ENCODE results near the gene MAD2L2.

DNA sequence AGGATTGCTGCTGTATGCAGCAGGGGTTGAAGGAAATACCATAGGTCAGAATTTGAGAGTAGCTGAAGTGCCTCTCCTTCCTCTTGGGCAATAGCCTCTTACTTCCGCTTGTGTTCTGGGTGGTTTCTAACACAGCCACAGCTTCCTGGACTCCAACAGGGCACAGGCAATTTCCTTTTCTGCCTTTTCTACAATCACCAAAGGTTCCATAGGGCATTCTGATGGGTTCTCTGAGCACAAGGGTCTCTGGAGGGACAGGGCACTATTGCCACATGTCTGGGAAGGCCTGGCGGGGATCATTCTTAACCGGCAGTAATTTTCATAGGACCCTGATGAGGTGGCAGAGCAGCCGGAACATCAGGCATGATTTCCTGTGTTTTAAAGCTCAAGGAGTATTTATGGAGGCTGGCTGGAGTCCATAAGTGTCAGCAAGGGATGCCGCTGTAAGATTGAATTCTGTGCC, 49.5 kb upstream of the MAD2L2 start:
- no peak for TF ChIP-seq EZH2 (IDR thresholded peaks at IDR 0.05; ENCODE audit: borderline replicate concordance, low read length)
- TF ChIP-seq, protein P1, sequence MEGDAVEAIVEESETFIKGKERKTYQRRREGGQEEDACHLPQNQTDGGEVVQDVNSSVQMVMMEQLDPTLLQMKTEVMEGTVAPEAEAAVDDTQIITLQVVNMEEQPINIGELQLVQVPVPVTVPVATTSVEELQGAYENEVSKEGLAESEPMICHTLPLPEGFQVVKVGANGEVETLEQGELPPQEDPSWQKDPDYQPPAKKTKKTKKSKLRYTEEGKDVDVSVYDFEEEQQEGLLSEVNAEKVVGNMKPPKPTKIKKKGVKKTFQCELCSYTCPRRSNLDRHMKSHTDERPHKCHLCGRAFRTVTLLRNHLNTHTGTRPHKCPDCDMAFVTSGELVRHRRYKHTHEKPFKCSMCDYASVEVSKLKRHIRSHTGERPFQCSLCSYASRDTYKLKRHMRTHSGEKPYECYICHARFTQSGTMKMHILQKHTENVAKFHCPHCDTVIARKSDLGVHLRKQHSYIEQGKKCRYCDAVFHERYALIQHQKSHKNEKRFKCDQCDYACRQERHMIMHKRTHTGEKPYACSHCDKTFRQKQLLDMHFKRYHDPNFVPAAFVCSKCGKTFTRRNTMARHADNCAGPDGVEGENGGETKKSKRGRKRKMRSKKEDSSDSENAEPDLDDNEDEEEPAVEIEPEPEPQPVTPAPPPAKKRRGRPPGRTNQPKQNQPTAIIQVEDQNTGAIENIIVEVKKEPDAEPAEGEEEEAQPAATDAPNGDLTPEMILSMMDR (IDR thresholded peaks at IDR 0.05; ENCODE audit: low read length): no peak

All from OCI-LY1 (cell line).